Keratinocyte (primary cell): ENCODE results near the gene ARL5A. TPM values are rescaled to one million over a fixed set of nuclear protein-coding genes. Genes with fewer than 3 reads are reported as not detected.

Source experiments
- DNase-seq: peaks from one replicate; pipeline ENCODE4 v3.0.0-alpha.2; 2011; ENCODE audit warnings: low read depth, missing footprints, low spot score
- FAIRE-seq: peaks from 2 replicates; lab custom pipeline; 2011; peaks lifted over from hg19 to GRCh38; lab: Jason Lieb, UNC
- H2AFZ ChIP-seq: 2 replicates; pipeline ENCODE4 v1.6.0; 2012; ENCODE audit warnings: low read length, control low read depth, inconsistent platforms; ENCODE audit not compliant: control insufficient read depth
- H3K27ac ChIP-seq: 2 replicates; pipeline ENCODE4 v1.5.1; 2011; ENCODE audit warnings: low read length; ENCODE audit not compliant: control insufficient read depth, insufficient read depth
- H3K27me3 ChIP-seq: 3 replicates; pipeline ENCODE4 v1.6.0; 2011; ENCODE audit warnings: low read length; ENCODE audit not compliant: control insufficient read depth, insufficient read depth; ENCODE audit errors: extremely low read depth
- H3K36me3 ChIP-seq, 2 experiments: 2 replicates in 1 of 2; 3 replicates in 1 of 2; pipeline ENCODE4 v1.5.1; 2011; ENCODE audit warnings: low read length in 2 of 2, mild to moderate bottlenecking in 1 of 2; ENCODE audit not compliant: control insufficient read depth in 2 of 2, insufficient read depth in 2 of 2; ENCODE audit errors: extremely low read depth in 1 of 2
- H3K4me1 ChIP-seq: 3 replicates; pipeline ENCODE4 v1.5.1; 2011; ENCODE audit warnings: low read length; ENCODE audit not compliant: control insufficient read depth, insufficient read depth; ENCODE audit errors: extremely low read depth
- H3K4me2 ChIP-seq: 3 replicates; pipeline ENCODE4 v1.6.0; 2011; ENCODE audit warnings: low read depth, low read length; ENCODE audit not compliant: control insufficient read depth, insufficient read depth; ENCODE audit errors: extremely low read depth
- H3K4me3 ChIP-seq, 3 experiments: fragments of 200-600 bp in 1 of 3; sonication (generic) in 1 of 3; 2 replicates in 2 of 3; 3 replicates in 1 of 3; pipeline ENCODE4 v1.5.1; 2011 to 2016; ENCODE audit warnings: low read length in 3 of 3, mild to moderate bottlenecking in 3 of 3, control low read depth in 2 of 3, inconsistent platforms in 1 of 3, low read depth in 1 of 3, mixed read lengths in 1 of 3, mixed run types in 1 of 3, moderate library complexity in 1 of 3; ENCODE audit not compliant: control insufficient read depth in 2 of 3, insufficient read depth in 2 of 3; ENCODE audit errors: extremely low read depth in 1 of 3
- H3K79me2 ChIP-seq: 2 replicates; pipeline ENCODE4 v1.6.0; 2012; ENCODE audit warnings: low read length; ENCODE audit not compliant: control insufficient read depth, insufficient read depth
- H3K9ac ChIP-seq: 3 replicates; pipeline ENCODE4 v1.6.0; 2011; ENCODE audit warnings: low read length; ENCODE audit not compliant: control insufficient read depth, insufficient read depth; ENCODE audit errors: extremely low read depth
- H3K9me1 ChIP-seq: 3 replicates; pipeline ENCODE4 v1.6.0; 2011; ENCODE audit warnings: low read length; ENCODE audit not compliant: control insufficient read depth, insufficient read depth; ENCODE audit errors: extremely low read depth
- H3K9me3 ChIP-seq: 2 replicates; pipeline ENCODE4 v1.5.1; 2012; ENCODE audit warnings: low read depth, low read length; ENCODE audit not compliant: control insufficient read depth
- H4K20me1 ChIP-seq: 3 replicates; pipeline ENCODE4 v1.6.0; 2011; ENCODE audit warnings: low read length; ENCODE audit not compliant: control insufficient read depth, insufficient read depth; ENCODE audit errors: extremely low read depth
- CTCF ChIP-seq, 3 experiments: IDR thresholded peaks in 1 of 3; conservative IDR thresholded peaks in 1 of 3; optimal IDR thresholded peaks in 1 of 3; 2 replicates in 2 of 3; 3 replicates in 1 of 3; pipeline versions ENCODE3 to v1.5.1; 2011; ENCODE audit warnings: low read length in 3 of 3, mild to moderate bottlenecking in 3 of 3, moderate library complexity in 2 of 3, control low read depth in 1 of 3, inconsistent platforms in 1 of 3; ENCODE audit not compliant: insufficient read depth in 2 of 3; ENCODE audit errors: extremely low read depth in 1 of 3
- EZH2 ChIP-seq: IDR thresholded peaks from one replicate; pipeline ENCODE4 v1.6.1; 2012; ENCODE audit warnings: inconsistent platforms, mild to moderate bottlenecking, low read length, moderate library complexity
- dilution Hi-C: fragments of 300-500 bp; cut with MboI; formaldehyde crosslinking; loops from one replicate; pipeline ENCODE4 v1.7.0; 2020; ENCODE audit warnings: low sequenced_read_pairs; ENCODE audit not compliant: extremely low pct_ligation_motif_present
- polyA plus RNA-seq, 5 experiments: library from polyadenylated mRNA; depleted of rRNA in 3 of 5; stranded (reverse) in 3 of 5; stranded (forward) in 1 of 5; unstranded in 1 of 5; fragments of >200 nt; gene quantifications; 1 replicate in 1 of 5; 2 replicates in 3 of 5; 3 replicates in 1 of 5; pipeline versions ENCODE4 v1.2.1 to v1.2.3, GENCODE V29; 2011 to 2012; ENCODE audit warnings: missing spikeins in 2 of 5, low read depth in 1 of 5, low replicate concordance in 1 of 5

ARL5A gene
- polyA plus RNA-seq, 1 donor (not counting 4 experiments of a cell fraction or from before 2014, with no cell fraction given), result 25.5 TPM

- TF ChIP-seq CTCF (optimal IDR thresholded peaks at IDR 0.05 in 1 of 3, IDR thresholded peaks at IDR 0.05 in 1 of 3, conservative IDR thresholded peaks at IDR 0.05 in 1 of 3; ENCODE audit: extremely low read depth in 1 of 3, insufficient read depth in 2 of 3, low read length in 3 of 3), result no peak
- no peak for TF ChIP-seq EZH2
- Histone ChIP-seq H3K9me3 (no peaks in the 10 kb centered on the region), H3K36me3 (no peaks in the 10 kb centered on the region), H3K9ac (peak overlapping the region; percentile 92), H2AFZ (peak overlapping the region; percentile 99), H3K27me3 (no peaks in the 10 kb centered on the region), H3K4me2 (peak overlapping the region; percentile 86), H3K4me1 (peaks cover 19% of the 10 kb centered on the region), H3K79me2 (peaks cover 43% of the 10 kb centered on the region), H3K27ac (peak overlapping the region; percentile 80), H4K20me1 (peaks cover 6% of the 10 kb centered on the region), H3K4me3 (peak overlapping the region; percentile 81 to 100 (median 97)), H3K9me1 (no peaks in the 10 kb centered on the region)
- DNase-seq (no peak), FAIRE-seq (no peak)
- dilution Hi-C loops, result no loop called here
These were observed 686 bp upstream of the ARL5A start for GRCh38 chr2:151828890-151829324.

- TF ChIP-seq EZH2 (no peak), CTCF (optimal IDR thresholded peaks at IDR 0.05 in 1 of 3, IDR thresholded peaks at IDR 0.05 in 1 of 3, conservative IDR thresholded peaks at IDR 0.05 in 1 of 3; ENCODE audit: extremely low read depth in 1 of 3, insufficient read depth in 2 of 3, low read length in 3 of 3) (no peak)
- Histone ChIP-seq H3K9ac (peak overlapping the region; percentile 92), H3K27ac (peak overlapping the region; percentile 80), H3K79me2 (peaks cover 54% of the 10 kb centered on the region), H3K9me3 (no peaks in the 10 kb centered on the region), H4K20me1 (peaks cover 6% of the 10 kb centered on the region), H3K4me3 (peak overlapping the region; percentile 81 to 100 (median 97)), H3K9me1 (no peaks in the 10 kb centered on the region), H3K36me3 (no peaks in the 10 kb centered on the region), H2AFZ (peak overlapping the region; percentile 82), H3K27me3 (no peaks in the 10 kb centered on the region), H3K4me2 (peak overlapping the region; percentile 91), H3K4me1 (peaks cover 25% of the 10 kb centered on the region)
- no peak for DNase-seq
- dilution Hi-C loops, result no loop called here
- FAIRE-seq, result no peak
These were observed 568 bp downstream of the ARL5A start for GRCh38 chr2:151827564-151828142.
